A549 (cell line): ENCODE results near the gene DOK7.

Experiments used
- CEBPB ChIP-seq, 2 experiments: fragments of >200 bp in 1 of 2; sonication (Bioruptor Twin) in 1 of 2; formaldehyde crosslinking in 1 of 2; IDR thresholded peaks; 2 replicates each; pipeline ENCODE4 v1.6.1; 2012 to 2016
- CTCF ChIP-seq: fragments of >200 bp; sonication (Bioruptor Twin); formaldehyde crosslinking; IDR thresholded peaks from 3 replicates; pipeline ENCODE4 v1.5.1; 2016
- JUN ChIP-seq, 2 experiments: fragments of >200 bp; sonication (Bioruptor Twin); formaldehyde crosslinking; IDR thresholded peaks; 2 replicates in 1 of 2; 3 replicates in 1 of 2; pipeline ENCODE4 v1.6.1; 2016 to 2017
- POLR2A ChIP-seq: IDR thresholded peaks from 2 replicates; pipeline ENCODE4 v1.6.1; 2012; ENCODE audit warnings: mild to moderate bottlenecking, low read length
- RARB ChIP-seq: fragments of 250-450 bp; sonication (Bioruptor Pico); IDR thresholded peaks from 2 replicates; pipeline ENCODE4 v1.8.0; 2021; ENCODE audit warnings: mild to moderate bottlenecking, moderate library complexity
- RCOR1 ChIP-seq: fragments of 150-350 bp; IDR thresholded peaks from 2 replicates; pipeline ENCODE4 v1.6.1; 2014; ENCODE audit warnings: antibody characterized with exemption, low read length, low read depth
- REST ChIP-seq: fragments of 200-600 bp; sonication (generic); IDR thresholded peaks from 2 replicates; pipeline ENCODE4 v1.6.1; 2016; ENCODE audit warnings: antibody characterized with exemption, mild to moderate bottlenecking, moderate library complexity
- RFX5 ChIP-seq: fragments of 450-650 bp; IDR thresholded peaks from 2 replicates; pipeline ENCODE4 v1.7.1; 2014; ENCODE audit warnings: antibody characterized with exemption, mild to moderate bottlenecking, moderate library complexity
- SREBF2 ChIP-seq: fragments of 450-650 bp; IDR thresholded peaks from 2 replicates; pipeline ENCODE4 v1.6.1; 2014; ENCODE audit warnings: mild to moderate bottlenecking, moderate library complexity
- ZC3H11A ChIP-seq: fragments of 450-650 bp; IDR thresholded peaks from 2 replicates; pipeline ENCODE4 v1.6.1; 2014; ENCODE audit warnings: antibody characterized with exemption, mild to moderate bottlenecking
- TF ChIP-seq, protein P1 (sequence below): IDR thresholded peaks from 2 replicates; pipeline ENCODE4 v1.6.1; 2012
- TF ChIP-seq, protein P2 (sequence below): fragments of 250-450 bp; sonication (Bioruptor Pico); IDR thresholded peaks from 2 replicates; pipeline ENCODE4 v1.5.0; 2020; ENCODE audit warnings: low read depth, mild to moderate bottlenecking, moderate library complexity

GRCh38 chr4:3523628-3524221 is 60.6 kb downstream of the DOK7 start:
- no peak for TF ChIP-seq CTCF
- TF ChIP-seq, protein P1, sequence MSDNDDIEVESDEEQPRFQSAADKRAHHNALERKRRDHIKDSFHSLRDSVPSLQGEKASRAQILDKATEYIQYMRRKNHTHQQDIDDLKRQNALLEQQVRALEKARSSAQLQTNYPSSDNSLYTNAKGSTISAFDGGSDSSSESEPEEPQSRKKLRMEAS, result no peak
- no peak for TF ChIP-seq RARB (CRISPR knock-in tag)
- TF ChIP-seq ZC3H11A, result no peak
- no peak for TF ChIP-seq JUN (IDR thresholded peaks at IDR 0.05)
- TF ChIP-seq REST, result no peak
- no peak for TF ChIP-seq CEBPB (IDR thresholded peaks at IDR 0.05)
- TF ChIP-seq, protein P2, sequence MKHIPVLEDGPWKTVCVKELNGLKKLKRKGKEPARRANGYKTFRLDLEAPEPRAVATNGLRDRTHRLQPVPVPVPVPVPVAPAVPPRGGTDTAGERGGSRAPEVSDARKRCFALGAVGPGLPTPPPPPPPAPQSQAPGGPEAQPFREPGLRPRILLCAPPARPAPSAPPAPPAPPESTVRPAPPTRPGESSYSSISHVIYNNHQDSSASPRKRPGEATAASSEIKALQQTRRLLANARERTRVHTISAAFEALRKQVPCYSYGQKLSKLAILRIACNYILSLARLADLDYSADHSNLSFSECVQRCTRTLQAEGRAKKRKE (CRISPR knock-in tag), result no peak
- no peak for TF ChIP-seq SREBF2
- TF ChIP-seq POLR2A, result no peak
- TF ChIP-seq RCOR1, result no peak
- no peak for TF ChIP-seq RFX5
